Midbrain (tissue), 1 donor: ENCODE data around the gene BRD2.

ENCODE experiments used
- DNase-seq: peaks from one replicate; lab custom pipeline; 2025; lab: John Stamatoyannopoulos, UW

The BRD2 gene

GRCh38 chr6:32972353-32973143 is 4.2 kb downstream of the BRD2 start:
- no peak for DNase-seq

- no peak for DNase-seq
These were observed 5.0 kb downstream of the BRD2 start for GRCh38 chr6:32973144-32974015.

- DNase-seq, result no peak
These were observed 5.6 kb downstream of the BRD2 start for GRCh38 chr6:32974016-32974333.

GRCh38 chr6:32974541-32975308 is 6.3 kb downstream of the BRD2 start:
- no peak for DNase-seq

GRCh38 chr6:32975886-32976285 is 7.5 kb downstream of the BRD2 start:
- DNase-seq, result no peak

- no peak for DNase-seq
These were observed 8.1 kb downstream of the BRD2 start for GRCh38 chr6:32976334-32977069.

GRCh38 chr6:32977272-32977952 is 9.0 kb downstream of the BRD2 start:
- DNase-seq, result no peak

- no peak for DNase-seq
These were observed 9.5 kb downstream of the BRD2 start for GRCh38 chr6:32977953-32978324.

- no peak for DNase-seq
These were observed 11.5 kb downstream of the BRD2 start for GRCh38 chr6:32979720-32980487.

GRCh38 chr6:32980488-32981038 is 12.2 kb downstream of the BRD2 start:
- no peak for DNase-seq

GRCh38 chr6:32982084-32982701 is 13.8 kb downstream of the BRD2 start:
- no peak for DNase-seq

- no peak for DNase-seq
These were observed 14.5 kb downstream of the BRD2 start for GRCh38 chr6:32982702-32983492.

- DNase-seq, result no peak
These were observed 15.1 kb downstream of the BRD2 start for GRCh38 chr6:32983493-32983848.

- DNase-seq, result no peak
These were observed 15.7 kb downstream of the BRD2 start for GRCh38 chr6:32983964-32984621.

GRCh38 chr6:32984622-32985389 is 16.4 kb downstream of the BRD2 start:
- DNase-seq, result peak; percentile 85

GRCh38 chr6:32989368-32989767 is 21.0 kb downstream of the BRD2 start:
- no peak for DNase-seq

GRCh38 chr6:32991972-32992371 is 23.6 kb downstream of the BRD2 start:
- DNase-seq, result no peak
